GM19324 (cell line): ENCODE data around the gene MLEC.

ENCODE experiments used
- ATAC-seq: cut with Tn5 transposase; IDR thresholded peaks from one replicate; pipeline ENCODE4 v1.9.1; 2021; ENCODE audit warnings: mild to moderate bottlenecking, moderate library complexity; ENCODE audit not compliant: unreplicated experiment, low FRiP score

MLEC gene

GRCh38 chr12:120686690-120687577, at the start of gene MLEC:
Gene MLEC, plus strand, starts transcription at chr12:120687149. Its CDS starts 148 bp downstream, at chr12:120687297.
- ATAC-seq: peak; percentile 67

GRCh38 chr12:120639771-120640721, 46.9 kb upstream of the MLEC start, which contains the start of gene CABP1:
Gene CABP1, plus strand, starts transcription at chr12:120640626. Its CDS starts 60 bp downstream, at chr12:120640686.
- ATAC-seq: no peak

- ATAC-seq: no peak
Observed at GRCh38 chr12:120640861-120641833, 45.8 kb upstream of the MLEC start.

DNA sequence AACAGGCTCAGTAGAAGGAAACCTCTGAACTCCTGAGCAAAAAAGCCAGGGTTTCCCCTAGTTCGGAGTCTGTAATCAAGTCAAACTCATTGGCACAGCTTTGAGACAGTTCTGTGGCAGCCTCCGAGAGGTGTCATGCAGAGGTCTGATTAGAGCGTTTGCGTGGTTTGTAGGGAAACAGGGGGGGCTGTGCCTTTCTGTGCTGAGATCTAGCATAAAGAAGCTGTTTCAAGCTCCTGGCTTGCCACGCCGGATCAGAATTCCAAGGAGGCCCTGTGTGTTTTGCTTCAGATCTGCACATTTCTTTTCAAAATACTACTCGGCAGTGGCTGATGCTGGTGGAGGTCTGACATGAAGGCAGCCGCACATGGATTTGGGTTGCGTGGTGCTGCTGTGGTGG, 44.8 kb upstream of the MLEC start:
- no peak for ATAC-seq

GRCh38 chr12:120642826-120643225, 44.1 kb upstream of the MLEC start:
- no peak for ATAC-seq

GRCh38 chr12:120643574-120643973, 43.4 kb upstream of the MLEC start:
- ATAC-seq: no peak

DNA sequence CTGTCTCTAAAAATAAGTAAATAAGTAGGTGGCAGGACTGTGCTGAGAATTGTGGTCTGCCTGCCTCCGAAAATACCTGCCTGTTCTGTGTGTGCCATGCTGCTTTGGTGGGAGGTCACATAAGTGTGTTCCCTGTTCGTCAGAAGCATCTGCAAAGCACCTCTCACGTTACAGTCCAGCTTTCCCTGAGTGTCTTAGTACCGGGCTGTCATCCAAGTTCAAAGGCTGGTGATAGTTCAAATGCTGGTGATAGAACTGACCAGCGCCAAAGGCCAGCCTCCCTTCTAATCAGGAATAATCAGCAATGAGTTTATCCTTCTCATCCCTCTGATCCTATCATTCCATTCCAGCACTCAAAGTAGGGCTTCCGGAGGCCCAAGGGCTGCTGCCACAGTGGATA, 40.9 kb upstream of the MLEC start:
- no peak for ATAC-seq

DNA sequence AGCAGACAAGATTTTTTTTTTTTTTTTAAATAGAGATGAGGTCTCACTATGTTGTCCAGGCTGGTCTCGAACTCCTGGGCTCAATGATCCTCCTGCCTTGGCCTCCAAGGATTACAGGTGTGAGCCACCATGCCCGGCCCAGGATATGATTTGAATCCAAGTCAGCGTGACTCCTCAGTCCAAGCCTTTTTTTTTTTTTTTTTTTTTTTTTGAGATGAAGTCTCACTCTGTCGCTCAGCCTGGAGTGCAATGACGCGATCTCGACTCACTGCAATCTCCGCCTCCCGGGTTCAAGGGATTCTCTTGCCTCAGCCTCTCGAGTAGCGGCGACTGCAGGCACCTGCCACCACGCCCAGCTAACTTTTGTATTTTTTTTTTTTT, 39.6 kb upstream of the MLEC start:
- no peak for ATAC-seq

DNA sequence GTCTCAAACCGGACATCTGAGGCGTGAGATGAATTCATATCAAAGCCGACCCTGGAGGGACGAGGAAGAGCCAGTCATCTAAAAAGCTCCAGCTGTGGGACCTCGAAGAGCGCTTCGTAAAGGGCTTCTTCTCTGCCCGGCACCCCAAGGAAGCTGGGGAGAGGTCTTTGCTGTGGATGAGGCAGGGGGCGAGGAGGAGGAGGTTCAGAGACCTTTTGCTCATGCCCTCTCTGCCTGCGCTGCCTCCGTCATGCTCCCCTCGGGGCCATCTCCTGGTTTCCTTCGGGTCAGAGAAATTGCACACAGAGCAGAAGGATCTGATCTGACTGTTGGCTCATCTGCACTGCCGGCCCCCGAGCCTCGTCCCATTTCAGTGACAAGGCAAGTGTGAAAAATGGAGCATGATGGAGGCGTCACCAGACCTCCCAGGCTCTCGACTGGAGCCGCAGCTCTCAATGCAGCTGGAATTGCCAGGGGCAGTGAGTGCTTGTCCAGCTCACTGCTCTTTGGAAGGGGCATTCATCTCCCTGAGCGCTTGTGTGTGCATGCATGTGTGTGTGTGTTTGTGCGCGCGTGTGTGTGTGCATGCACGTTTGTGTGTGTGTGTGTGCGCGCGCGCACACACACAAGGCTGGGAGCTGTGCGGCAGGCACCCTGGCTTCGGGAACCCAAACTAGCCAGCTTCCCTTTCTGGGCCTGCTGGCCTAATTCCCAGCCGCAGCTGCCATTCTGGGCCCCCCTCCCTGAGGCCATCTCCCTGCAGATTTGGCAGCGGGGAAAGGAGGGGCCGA, 37.3 kb upstream of the MLEC start:
- ATAC-seq: no peak

DNA sequence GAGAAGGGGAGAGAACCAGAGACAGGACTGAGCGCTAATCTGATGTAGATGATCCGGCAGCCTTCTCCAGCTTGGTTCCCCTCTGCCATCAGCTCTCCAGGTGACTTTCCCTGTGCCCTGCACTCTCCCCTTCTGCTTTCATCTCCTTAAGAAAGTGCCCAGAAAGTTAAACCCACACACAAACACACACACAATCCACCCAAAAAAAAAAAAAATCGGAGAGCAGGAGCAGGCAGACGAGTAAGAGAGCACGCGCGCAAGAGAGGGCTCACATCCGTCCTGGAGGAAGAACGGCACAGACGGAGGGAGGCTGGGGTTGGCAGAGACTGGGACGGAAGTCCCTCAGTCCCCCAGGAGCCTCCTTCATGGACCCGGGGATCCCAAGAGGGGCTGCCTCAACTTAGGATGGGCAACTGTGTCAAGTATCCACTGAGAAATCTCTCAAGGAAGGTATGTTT, 36.7 kb upstream of the MLEC start:
- ATAC-seq: no peak

GRCh38 chr12:120651821-120652220, 35.1 kb upstream of the MLEC start:
- ATAC-seq: no peak

GRCh38 chr12:120652656-120653435, 34.1 kb upstream of the MLEC start:
- no peak for ATAC-seq

DNA sequence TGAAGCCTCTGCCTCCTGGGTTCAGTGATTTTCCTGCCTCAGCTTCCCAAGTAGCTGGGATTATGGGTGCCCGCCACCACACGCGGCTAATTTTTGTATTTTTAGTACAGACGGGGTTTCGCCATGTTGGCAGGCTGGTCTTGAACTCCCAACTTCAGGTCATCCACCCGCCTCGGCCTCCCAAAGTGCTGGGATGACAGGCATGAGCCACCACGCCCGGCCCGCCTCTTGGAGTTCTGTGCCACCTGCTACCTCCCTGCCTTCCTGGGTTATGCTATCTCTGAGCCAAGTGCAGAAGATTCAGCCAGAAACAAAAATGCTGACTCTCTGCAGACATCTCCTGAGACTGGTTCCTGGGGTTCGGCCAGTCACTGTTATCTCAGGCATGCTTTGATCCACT, 33.3 kb upstream of the MLEC start:
- no peak for ATAC-seq

DNA sequence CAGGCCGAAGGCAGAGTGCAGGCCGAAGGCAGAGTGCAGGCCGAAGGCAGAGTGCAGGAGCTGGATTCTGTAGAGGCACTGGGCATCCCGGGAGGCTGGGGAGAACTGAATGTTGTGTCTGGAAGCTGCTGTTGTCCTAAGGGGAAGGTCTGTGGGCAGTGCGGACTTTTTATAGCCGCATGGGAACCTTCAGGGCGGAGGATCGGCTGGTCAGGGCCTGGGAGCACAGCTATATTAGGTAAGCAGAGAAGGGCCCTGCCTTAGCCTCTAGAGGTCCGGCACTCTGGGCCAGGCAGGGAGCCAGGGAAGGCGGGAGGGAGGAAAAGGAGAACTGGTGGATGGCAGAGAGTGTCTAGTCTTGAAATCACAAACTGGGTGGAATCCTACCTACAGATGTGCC, 32.3 kb upstream of the MLEC start:
- no peak for ATAC-seq

DNA sequence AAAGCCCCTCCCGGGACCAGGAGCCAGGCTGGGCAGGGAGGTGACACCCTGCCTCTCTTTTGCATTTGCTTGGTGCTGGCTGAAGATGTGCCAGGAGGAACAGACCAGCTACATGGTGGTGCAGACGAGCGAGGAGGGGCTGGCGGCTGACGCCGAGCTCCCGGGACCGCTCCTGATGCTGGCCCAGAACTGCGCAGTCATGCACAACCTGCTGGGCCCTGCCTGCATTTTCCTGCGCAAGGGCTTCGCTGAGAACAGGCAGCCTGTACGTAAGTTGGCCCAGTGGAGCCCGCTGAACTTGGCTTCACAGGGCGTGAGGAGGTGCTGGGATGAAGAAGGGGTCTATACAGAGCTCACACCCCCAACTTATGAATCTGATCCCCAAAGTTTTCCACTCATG, 30.9 kb upstream of the MLEC start:
- no peak for ATAC-seq

- no peak for ATAC-seq
Observed at GRCh38 chr12:120658286-120659150, 28.4 kb upstream of the MLEC start.

- no peak for ATAC-seq
Observed at GRCh38 chr12:120659151-120659525, 27.8 kb upstream of the MLEC start.

DNA sequence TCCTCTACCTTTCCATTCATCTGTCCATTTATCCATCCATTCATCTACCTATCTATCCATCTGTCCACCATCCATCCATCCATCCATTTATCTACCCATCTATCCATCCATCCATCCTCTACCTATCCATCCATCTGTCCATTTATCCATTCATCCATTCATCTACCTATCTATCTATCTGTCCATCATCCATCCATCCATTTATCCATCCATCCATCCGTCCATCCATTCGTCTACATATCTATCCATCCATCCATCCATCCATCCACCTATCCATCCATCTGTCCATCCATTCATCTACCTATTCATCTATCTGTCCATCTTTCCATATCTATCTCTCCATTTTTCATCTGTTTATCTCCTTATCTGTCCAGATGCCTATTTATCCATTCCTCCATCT, 25.5 kb upstream of the MLEC start:
- ATAC-seq: no peak
